Peyer's patch (tissue), 4 donors: ENCODE measurements around the gene COX6B2. TPM values are rescaled to one million over a fixed set of nuclear protein-coding genes. Genes with fewer than 3 reads are reported as not detected.

Source experiments
- DNase-seq, 3 donors: peaks; one replicate each; pipeline ENCODE4 v3.0.0-alpha.2; 2017 to 2019
- H3K27ac ChIP-seq, 4 donors: fragments of 200-600 bp; sonication (generic); one replicate each; pipeline ENCODE4 v1.5.1; 2016 to 2019
- H3K27me3 ChIP-seq, 2 donors: fragments of 200-600 bp; sonication (generic); one replicate each; pipeline ENCODE4 v1.5.1; 2019
- H3K36me3 ChIP-seq, 3 donors: fragments of 200-600 bp; sonication (generic); one replicate each; pipeline ENCODE4 v1.5.1; 2016 to 2019
- H3K4me1 ChIP-seq, 4 donors: fragments of 200-600 bp; sonication (generic); one replicate each; pipeline ENCODE4 v1.5.1; 2016 to 2019
- H3K4me3 ChIP-seq, 4 donors: fragments of 200-600 bp; sonication (generic); 1 replicate in 3 of 4; 2 replicates in 1 of 4; pipeline ENCODE4 v1.5.1; 2016 to 2019; ENCODE audit warnings: mild to moderate bottlenecking in 1 of 4
- H3K9me3 ChIP-seq, 4 donors: fragments of 200-600 bp; sonication (generic); one replicate each; pipeline ENCODE4 v1.5.1; 2016 to 2019; ENCODE audit warnings: mild to moderate bottlenecking in 1 of 4
- CTCF ChIP-seq, 6 experiments: fragments of 450-650 bp in 4 of 6; fragments of 200-600 bp in 2 of 6; sonication (generic) in 1 of 6; IDR thresholded peaks; one replicate each; pipeline ENCODE4 v1.5.1; 2017 to 2019; ENCODE audit warnings: antibody characterized with exemption in 6 of 6, mild to moderate bottlenecking in 3 of 6, moderate library complexity in 1 of 6
- POLR2A ChIP-seq, 2 donors: fragments of 450-650 bp; IDR thresholded peaks; one replicate each; pipeline ENCODE4 v1.5.1; 2017; ENCODE audit warnings: antibody characterized with exemption in 2 of 2, mild to moderate bottlenecking in 2 of 2, moderate library complexity in 2 of 2
- total RNA-seq, 4 donors: library from RNA; depleted of rRNA; stranded (reverse); fragments of >200 nt; gene quantifications; one replicate each; pipeline ENCODE4 v1.1.0, GENCODE V29; 2016

Gene COX6B2
- total RNA-seq, 4 donors from 2014 or later = not detected

GRCh38 chr19:55325172-55325571, 29.3 kb downstream of the COX6B2 start, which contains the start of gene TMEM150B:
TMEM150B (minus strand) TSS chr19:55325341; CDS start chr19:55321036, 4,305 bp downstream.
- H3K4me3 ChIP-seq = peak within 1 kb of the TSS in 1 of 4 donors; percentile 7
- peaks cover 0 to 2% (median 0%) of the 10 kb centered on the region in 3 donors for H3K36me3 ChIP-seq
- DNase-seq = no peak
- H3K27me3 ChIP-seq = no peaks in the 10 kb centered on the region
- TF ChIP-seq POLR2A (IDR thresholded peaks at IDR 0.05) = no peak
- no peak for TF ChIP-seq CTCF (IDR thresholded peaks at IDR 0.05)
- peak within 1 kb of the TSS in 2 of 4 donors; percentile 8 to 30 for H3K27ac ChIP-seq
- no peaks in the 10 kb centered on the region for H3K9me3 ChIP-seq
- peaks cover 0 to 19% (median 0%) of the 10 kb centered on the region in 4 donors for H3K4me1 ChIP-seq

DNA sequence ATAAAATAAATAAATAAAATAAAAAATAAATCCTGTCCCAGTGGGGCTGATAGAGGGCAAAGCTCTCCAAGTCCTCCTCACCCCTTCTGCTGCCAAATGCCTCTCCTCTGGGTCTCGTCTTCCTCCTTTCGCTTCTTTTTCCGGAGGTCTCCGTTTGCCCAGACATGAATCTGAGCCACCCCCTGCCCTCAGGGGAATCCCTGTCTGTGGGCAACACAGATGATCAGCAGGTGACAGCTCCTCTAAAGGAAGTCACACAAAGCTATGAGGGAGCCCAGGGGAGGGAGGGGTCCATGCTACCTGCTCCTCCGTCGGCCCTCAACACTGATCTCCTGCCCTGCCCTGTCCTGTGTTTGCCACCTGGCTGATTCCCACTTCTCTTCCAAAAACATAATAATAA, 29.9 kb downstream of the COX6B2 start:
- H3K27me3 ChIP-seq = no peaks in the 10 kb centered on the region
- H3K9me3 ChIP-seq = no peaks in the 10 kb centered on the region
- peak overlapping the region in 1 of 4 donors; percentile 7 for H3K4me3 ChIP-seq
- no peak for TF ChIP-seq POLR2A (IDR thresholded peaks at IDR 0.05)
- TF ChIP-seq CTCF (IDR thresholded peaks at IDR 0.05) = no peak
- no peak for DNase-seq
- peak overlapping the region in 1 of 4 donors; percentile 30 for H3K27ac ChIP-seq
- peaks cover 0 to 20% (median 0%) of the 10 kb centered on the region in 4 donors for H3K4me1 ChIP-seq
- H3K36me3 ChIP-seq = peaks cover 0 to 7% (median 0%) of the 10 kb centered on the region in 3 donors

DNA sequence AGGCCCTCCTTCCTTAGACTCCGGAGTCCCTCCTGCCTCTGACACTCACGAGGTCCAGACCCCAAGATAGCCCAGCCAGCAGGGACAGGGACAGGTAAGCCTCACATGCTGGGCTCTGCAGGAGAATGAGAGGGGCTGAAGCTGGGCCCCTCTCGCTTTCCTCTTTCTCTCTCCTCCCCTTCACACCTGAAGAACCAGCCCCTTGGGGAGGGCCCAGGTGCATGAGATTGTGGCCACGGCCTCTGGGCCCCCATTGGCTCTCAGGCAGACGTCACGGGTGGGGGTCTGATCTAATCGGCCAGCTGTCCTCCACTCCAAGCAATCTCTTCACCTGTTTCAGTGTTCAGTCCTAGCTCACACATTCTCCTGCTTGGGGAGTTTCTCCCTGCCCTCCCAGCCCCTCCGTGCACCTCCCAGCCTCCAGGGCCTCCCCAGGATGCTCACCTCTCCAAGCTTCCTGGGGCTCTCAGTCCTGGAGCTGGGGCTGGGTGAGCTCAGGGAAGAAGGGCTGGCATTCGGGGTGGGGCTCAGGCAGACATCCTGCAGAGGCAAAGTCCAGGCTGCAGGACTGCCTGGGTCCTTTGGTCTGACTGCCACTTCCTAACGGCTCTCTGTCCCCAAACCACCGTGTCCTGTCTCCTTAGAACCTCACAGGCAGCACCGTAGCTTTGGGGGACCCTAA, 32.2 kb downstream of the COX6B2 start:
- no peaks in the 10 kb centered on the region for H3K27me3 ChIP-seq
- peak overlapping the region in 3 of 4 donors; percentile 79 to 93 (median 88) for H3K27ac ChIP-seq
- H3K36me3 ChIP-seq = peaks cover 0 to 18% (median 0%) of the 10 kb centered on the region in 3 donors
- DNase-seq = peak in 2 of 3 donors; percentile 83 to 85
- TF ChIP-seq POLR2A (IDR thresholded peaks at IDR 0.05) (peak; percentile 72 to 80), CTCF (IDR thresholded peaks at IDR 0.05) (no peak)
- peaks cover 0 to 15% (median 0%) of the 10 kb centered on the region in 4 donors for H3K4me1 ChIP-seq
- no peaks in the 10 kb centered on the region for H3K9me3 ChIP-seq
- peak overlapping the region in 3 of 4 donors; percentile 9 to 61 (median 46) for H3K4me3 ChIP-seq

GRCh38 chr19:55321466-55322137, 32.9 kb downstream of the COX6B2 start:
- Histone ChIP-seq H3K9me3 (no peaks in the 10 kb centered on the region), H3K27ac (peak overlapping the region in 3 of 4 donors; percentile 79 to 93 (median 88)), H3K27me3 (no peaks in the 10 kb centered on the region), H3K4me3 (peak overlapping the region in 3 of 4 donors; percentile 26 to 61 (median 46)), H3K4me1 (peaks cover 0 to 14% (median 0%) of the 10 kb centered on the region in 4 donors), H3K36me3 (peaks cover 0 to 26% (median 0%) of the 10 kb centered on the region in 3 donors)
- peak; percentile 40 to 78 for TF ChIP-seq POLR2A (IDR thresholded peaks at IDR 0.05)
- no peak for TF ChIP-seq CTCF (IDR thresholded peaks at IDR 0.05)
- DNase-seq = peak in 2 of 3 donors; percentile 65 to 78

GRCh38 chr19:55320844-55321419, 33.6 kb downstream of the COX6B2 start:
- H3K4me1 ChIP-seq = peaks cover 0 to 14% (median 0%) of the 10 kb centered on the region in 4 donors
- peaks cover 0 to 32% (median 0%) of the 10 kb centered on the region in 3 donors for H3K36me3 ChIP-seq
- H3K27me3 ChIP-seq = no peaks in the 10 kb centered on the region
- TF ChIP-seq POLR2A (IDR thresholded peaks at IDR 0.05) = no peak
- no peak for TF ChIP-seq CTCF (IDR thresholded peaks at IDR 0.05)
- DNase-seq = no peak
- no peaks in the 10 kb centered on the region for H3K9me3 ChIP-seq
- peak overlapping the region in 3 of 4 donors; percentile 79 to 93 (median 88) for H3K27ac ChIP-seq
- H3K4me3 ChIP-seq = peak overlapping the region in 3 of 4 donors; percentile 26 to 61 (median 46)
